Measurements from ENCODE around the gene PLTP.

The PLTP gene

DNA sequence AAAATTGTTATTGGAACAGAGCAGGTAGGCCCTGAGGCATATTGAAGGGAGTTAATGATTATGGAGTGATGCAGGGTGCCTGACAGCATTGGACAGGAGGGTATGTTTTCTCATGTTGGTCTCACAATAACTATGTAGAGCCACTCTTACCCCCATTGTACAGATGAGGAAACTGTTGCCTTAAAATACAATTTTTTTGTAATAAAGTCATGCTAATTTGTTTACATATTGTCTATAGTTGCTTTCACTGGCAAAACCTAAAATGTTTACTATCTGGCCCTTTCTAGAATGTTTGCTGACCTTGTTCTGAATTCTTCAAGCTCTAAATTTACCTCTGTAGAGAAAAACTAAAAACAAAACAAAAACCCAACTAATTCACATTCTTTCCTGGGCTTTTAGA, 60.5 kb downstream of the PLTP start:
- H3K4me2 ChIP-seq (ENCODE audit: insufficient read depth, low read length): no peak overlapping the region
- ATAC-seq (ENCODE audit: insufficient read depth, low read depth) (no peak), DNase-seq (no peak)
- no peaks in the 10 kb centered on the region for H3K9me3 ChIP-seq (ENCODE audit: insufficient read depth, low read length, severe bottlenecking)
- TF ChIP-seq, protein P1, sequence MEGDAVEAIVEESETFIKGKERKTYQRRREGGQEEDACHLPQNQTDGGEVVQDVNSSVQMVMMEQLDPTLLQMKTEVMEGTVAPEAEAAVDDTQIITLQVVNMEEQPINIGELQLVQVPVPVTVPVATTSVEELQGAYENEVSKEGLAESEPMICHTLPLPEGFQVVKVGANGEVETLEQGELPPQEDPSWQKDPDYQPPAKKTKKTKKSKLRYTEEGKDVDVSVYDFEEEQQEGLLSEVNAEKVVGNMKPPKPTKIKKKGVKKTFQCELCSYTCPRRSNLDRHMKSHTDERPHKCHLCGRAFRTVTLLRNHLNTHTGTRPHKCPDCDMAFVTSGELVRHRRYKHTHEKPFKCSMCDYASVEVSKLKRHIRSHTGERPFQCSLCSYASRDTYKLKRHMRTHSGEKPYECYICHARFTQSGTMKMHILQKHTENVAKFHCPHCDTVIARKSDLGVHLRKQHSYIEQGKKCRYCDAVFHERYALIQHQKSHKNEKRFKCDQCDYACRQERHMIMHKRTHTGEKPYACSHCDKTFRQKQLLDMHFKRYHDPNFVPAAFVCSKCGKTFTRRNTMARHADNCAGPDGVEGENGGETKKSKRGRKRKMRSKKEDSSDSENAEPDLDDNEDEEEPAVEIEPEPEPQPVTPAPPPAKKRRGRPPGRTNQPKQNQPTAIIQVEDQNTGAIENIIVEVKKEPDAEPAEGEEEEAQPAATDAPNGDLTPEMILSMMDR (IDR thresholded peaks at IDR 0.05; ENCODE audit: borderline replicate concordance, extremely low read depth, low read length, poor library complexity, severe bottlenecking): no peak
- no peak for TF ChIP-seq EZH2 (IDR thresholded peaks at IDR 0.05; ENCODE audit: borderline replicate concordance, low read depth, low read length, severe bottlenecking)
- no peak overlapping the region for H3K9ac ChIP-seq (ENCODE audit: low read depth, low read length)
- peaks cover 39% of the 10 kb centered on the region for H3K36me3 ChIP-seq (ENCODE audit: insufficient read depth, low read length)
- H2AFZ ChIP-seq (ENCODE audit: low read depth, low read length): no peak overlapping the region
- no peaks in the 10 kb centered on the region for H3K27me3 ChIP-seq (ENCODE audit: insufficient read depth, low read length, poor library complexity)
- no peak overlapping the region for H3K4me3 ChIP-seq (ENCODE audit: low read depth in 1 of 2, low read length in 2 of 2)
- H4K20me1 ChIP-seq (ENCODE audit: insufficient read depth, low read length): peaks cover 3% of the 10 kb centered on the region; the same call in 1 of the 2 replicates
- no peak overlapping the region for H3K27ac ChIP-seq (ENCODE audit: low read length)
- peaks cover 19% of the 10 kb centered on the region for H3K79me2 ChIP-seq (ENCODE audit: insufficient read depth, low read length)
- H3K4me1 ChIP-seq (ENCODE audit: insufficient read depth, low read length): peaks cover 23% of the 10 kb centered on the region

DNA sequence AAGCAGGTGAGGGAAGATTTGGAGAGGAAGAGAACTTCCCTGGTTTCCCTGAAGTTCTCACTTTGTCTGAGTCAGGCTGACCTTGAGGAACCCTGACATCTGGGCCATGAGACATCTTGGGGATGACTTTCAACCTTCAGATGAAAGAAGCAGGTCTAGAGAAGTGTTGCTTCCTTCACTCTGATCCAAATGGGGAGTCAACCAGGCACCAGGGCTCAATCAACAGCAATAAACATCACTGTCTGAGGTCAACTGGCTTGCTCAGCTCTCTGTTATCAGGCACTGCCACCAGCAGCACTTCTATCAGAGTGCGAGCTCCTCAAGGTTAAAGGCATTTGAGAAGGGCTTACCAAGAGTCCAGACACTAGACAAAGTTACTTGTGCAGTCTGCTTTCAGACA, 61.0 kb downstream of the PLTP start:
- H3K27ac ChIP-seq (ENCODE audit: low read length): no peak overlapping the region
- ATAC-seq (ENCODE audit: insufficient read depth, low read depth) (no peak), DNase-seq (no peak)
- H3K27me3 ChIP-seq (ENCODE audit: insufficient read depth, low read length, poor library complexity): no peaks in the 10 kb centered on the region
- H3K36me3 ChIP-seq (ENCODE audit: insufficient read depth, low read length): peaks cover 45% of the 10 kb centered on the region
- no peak overlapping the region for H3K4me3 ChIP-seq (ENCODE audit: low read depth in 1 of 2, low read length in 2 of 2)
- peaks cover 13% of the 10 kb centered on the region for H3K79me2 ChIP-seq (ENCODE audit: insufficient read depth, low read length)
- no peak overlapping the region for H3K4me2 ChIP-seq (ENCODE audit: insufficient read depth, low read length)
- no peaks in the 10 kb centered on the region for H3K9me3 ChIP-seq (ENCODE audit: insufficient read depth, low read length, severe bottlenecking)
- TF ChIP-seq, protein P1 (IDR thresholded peaks at IDR 0.05; ENCODE audit: borderline replicate concordance, extremely low read depth, low read length, poor library complexity, severe bottlenecking): no peak
- TF ChIP-seq EZH2 (IDR thresholded peaks at IDR 0.05; ENCODE audit: borderline replicate concordance, low read depth, low read length, severe bottlenecking): no peak
- no peak overlapping the region for H3K9ac ChIP-seq (ENCODE audit: low read depth, low read length)
- H3K4me1 ChIP-seq (ENCODE audit: insufficient read depth, low read length): peaks cover 17% of the 10 kb centered on the region
- no peak overlapping the region for H2AFZ ChIP-seq (ENCODE audit: low read depth, low read length)
- peaks cover 3% of the 10 kb centered on the region; the same call in 1 of the 2 replicates for H4K20me1 ChIP-seq (ENCODE audit: insufficient read depth, low read length)

DNA sequence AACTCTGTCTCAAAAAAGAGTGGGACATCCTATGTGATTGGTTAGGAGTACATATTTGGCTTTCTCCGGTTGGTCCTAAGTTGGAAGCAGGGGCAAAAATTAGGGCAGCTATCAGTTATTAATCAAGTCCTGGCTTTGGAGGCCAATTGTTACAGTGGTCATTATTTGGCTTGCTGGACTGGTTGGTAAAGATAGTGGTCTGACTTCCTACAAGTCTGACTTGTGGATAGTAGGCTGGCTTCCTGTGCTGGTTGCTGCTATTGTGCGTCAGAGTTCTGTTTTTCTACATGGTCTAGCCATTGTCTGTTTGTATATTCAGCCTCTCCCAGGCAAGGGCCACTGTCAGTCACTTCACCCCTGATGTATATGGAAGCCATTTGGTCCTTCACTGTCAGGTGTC, 61.7 kb downstream of the PLTP start:
- H3K9ac ChIP-seq (ENCODE audit: low read depth, low read length): no peak overlapping the region
- no peak overlapping the region for H2AFZ ChIP-seq (ENCODE audit: low read depth, low read length)
- DNase-seq (no peak), ATAC-seq (ENCODE audit: insufficient read depth, low read depth) (no peak)
- no peak overlapping the region for H3K4me3 ChIP-seq (ENCODE audit: low read depth in 1 of 2, low read length in 2 of 2)
- no peaks in the 10 kb centered on the region for H3K9me3 ChIP-seq (ENCODE audit: insufficient read depth, low read length, severe bottlenecking)
- peaks cover 52% of the 10 kb centered on the region for H3K36me3 ChIP-seq (ENCODE audit: insufficient read depth, low read length)
- peaks cover 3% of the 10 kb centered on the region; the same call in 1 of the 2 replicates for H4K20me1 ChIP-seq (ENCODE audit: insufficient read depth, low read length)
- H3K79me2 ChIP-seq (ENCODE audit: insufficient read depth, low read length): peaks cover 9% of the 10 kb centered on the region
- peaks cover 12% of the 10 kb centered on the region for H3K4me1 ChIP-seq (ENCODE audit: insufficient read depth, low read length)
- H3K27me3 ChIP-seq (ENCODE audit: insufficient read depth, low read length, poor library complexity): no peaks in the 10 kb centered on the region
- H3K4me2 ChIP-seq (ENCODE audit: insufficient read depth, low read length): no peak overlapping the region
- no peak overlapping the region for H3K27ac ChIP-seq (ENCODE audit: low read length)
- TF ChIP-seq, protein P1 (IDR thresholded peaks at IDR 0.05; ENCODE audit: borderline replicate concordance, extremely low read depth, low read length, poor library complexity, severe bottlenecking): no peak
- TF ChIP-seq EZH2 (IDR thresholded peaks at IDR 0.05; ENCODE audit: borderline replicate concordance, low read depth, low read length, severe bottlenecking): no peak

Data from DND-41 (cell line).